Stimulated activated CD4-positive, alpha-beta T cell treated with anti-CD3 and anti-CD28 coated beads, Interleukin-4, amount 100 ng/mL, for 24 hours (primary cell): ENCODE data around the gene BARHL2.

ENCODE experiments used
- DNase-seq: peaks from one replicate; pipeline ENCODE4 v3.0.0-alpha.2; 2020

The BARHL2 gene

GRCh38 chr1:90724361-90724760 lies 7.3 kb upstream of the BARHL2 start:
- no peak for DNase-seq

GRCh38 chr1:90723590-90724108 lies 6.5 kb upstream of the BARHL2 start:
- no peak for DNase-seq

GRCh38 chr1:90722874-90723589 lies 5.9 kb upstream of the BARHL2 start:
- no peak for DNase-seq

GRCh38 chr1:90721210-90722194 lies 4.4 kb upstream of the BARHL2 start:
- DNase-seq: peak; percentile 43

- DNase-seq: no peak
Measured at GRCh38 chr1:90720145-90720636, 3.1 kb upstream of the BARHL2 start.

GRCh38 chr1:90719330-90720144 lies 2.4 kb upstream of the BARHL2 start:
- DNase-seq: no peak

GRCh38 chr1:90718411-90719329 lies 1.6 kb upstream of the BARHL2 start:
- DNase-seq: no peak

- DNase-seq: no peak
Measured at GRCh38 chr1:90717665-90718410, 736 bp upstream of the BARHL2 start.

- DNase-seq: no peak
Measured at GRCh38 chr1:90717356-90717664, 208 bp upstream of the BARHL2 start.

GRCh38 chr1:90716243-90716551 lies 905 bp downstream of the BARHL2 start:
- no peak for DNase-seq

GRCh38 chr1:90715309-90715708 lies 1.8 kb downstream of the BARHL2 start:
- DNase-seq: no peak

GRCh38 chr1:90714521-90714951 lies 2.6 kb downstream of the BARHL2 start:
- no peak for DNase-seq

- no peak for DNase-seq
Measured at GRCh38 chr1:90713741-90714509, 3.2 kb downstream of the BARHL2 start.

- no peak for DNase-seq
Measured at GRCh38 chr1:90712915-90713730, 4.0 kb downstream of the BARHL2 start.

- DNase-seq: no peak
Measured at GRCh38 chr1:90712153-90712856, 4.8 kb downstream of the BARHL2 start.

GRCh38 chr1:90711696-90712095 lies 5.4 kb downstream of the BARHL2 start:
- DNase-seq: no peak

- no peak for DNase-seq
Measured at GRCh38 chr1:90710579-90711536, 6.2 kb downstream of the BARHL2 start.
